Measurements from ENCODE around the gene FAM163B. TPM values are rescaled to one million over a fixed set of nuclear protein-coding genes. Genes with fewer than 3 reads are reported as not detected.

The FAM163B gene
- total RNA-seq, 2 experiments from 2014 or later, result not detected

- Mint-ChIP-seq H3K27me3 (ENCODE audit: low read depth) (peaks cover 12% of the 10 kb centered on the region), H3K36me3 (ENCODE audit: low read depth) (no peaks in the 10 kb centered on the region), H3K9me3 (ENCODE audit: insufficient read depth) (no peaks in the 10 kb centered on the region), H3K4me1 (ENCODE audit: low read depth) (no peaks in the 10 kb centered on the region), H3K27ac (no peak overlapping the region), H3K4me3 (no peak overlapping the region)
- CTCF ChIA-PET, result no interaction called here
- DNase-seq, result no peak
- no peak for ATAC-seq
- POLR2A ChIA-PET, result no interaction called here
Measured at GRCh38 chr9:133538851-133539833, 70.0 kb downstream of the FAM163B start.

GRCh38 chr9:133538176-133538575, 71.0 kb downstream of the FAM163B start:
- Mint-ChIP-seq H3K36me3 (ENCODE audit: low read depth) (no peaks in the 10 kb centered on the region), H3K4me3 (no peak overlapping the region), H3K9me3 (ENCODE audit: insufficient read depth) (no peaks in the 10 kb centered on the region), H3K4me1 (ENCODE audit: low read depth) (peaks cover 4% of the 10 kb centered on the region), H3K27ac (no peak overlapping the region), H3K27me3 (ENCODE audit: low read depth) (peaks cover 20% of the 10 kb centered on the region)
- DNase-seq (no peak), ATAC-seq (no peak)
- ChIA-PET CTCF (no interaction called here), POLR2A (no interaction called here)

GRCh38 chr9:133537257-133537656, 71.9 kb downstream of the FAM163B start:
- CTCF ChIA-PET, result no interaction called here
- Mint-ChIP-seq H3K9me3 (ENCODE audit: insufficient read depth) (no peaks in the 10 kb centered on the region), H3K4me1 (ENCODE audit: low read depth) (peaks cover 6% of the 10 kb centered on the region), H3K27ac (no peak overlapping the region), H3K27me3 (ENCODE audit: low read depth) (peaks cover 24% of the 10 kb centered on the region), H3K36me3 (ENCODE audit: low read depth) (no peaks in the 10 kb centered on the region), H3K4me3 (no peak overlapping the region)
- POLR2A ChIA-PET, result no interaction called here
- no peak for ATAC-seq
- DNase-seq, result no peak

GRCh38 chr9:133536536-133536935, 72.7 kb downstream of the FAM163B start:
- ChIA-PET POLR2A (no interaction called here), CTCF (no interaction called here)
- ATAC-seq (no peak), DNase-seq (no peak)
- Mint-ChIP-seq H3K27me3 (ENCODE audit: low read depth) (peaks cover 24% of the 10 kb centered on the region), H3K36me3 (ENCODE audit: low read depth) (no peaks in the 10 kb centered on the region), H3K4me3 (no peak overlapping the region), H3K4me1 (ENCODE audit: low read depth) (peaks cover 6% of the 10 kb centered on the region), H3K9me3 (ENCODE audit: insufficient read depth) (no peaks in the 10 kb centered on the region), H3K27ac (no peak overlapping the region)

GRCh38 chr9:133536080-133536479, 73.1 kb downstream of the FAM163B start:
- H3K4me1 Mint-ChIP-seq (ENCODE audit: low read depth), result peaks cover 6% of the 10 kb centered on the region
- H3K9me3 Mint-ChIP-seq (ENCODE audit: insufficient read depth), result no peaks in the 10 kb centered on the region
- CTCF ChIA-PET, result no interaction called here
- H3K27ac Mint-ChIP-seq, result no peak overlapping the region
- POLR2A ChIA-PET, result no interaction called here
- H3K27me3 Mint-ChIP-seq (ENCODE audit: low read depth), result peaks cover 24% of the 10 kb centered on the region
- no peaks in the 10 kb centered on the region for H3K36me3 Mint-ChIP-seq (ENCODE audit: low read depth)
- H3K4me3 Mint-ChIP-seq, result no peak overlapping the region
- no peak for DNase-seq
- ATAC-seq, result no peak

- CTCF ChIA-PET, result no interaction called here
- DNase-seq (no peak), ATAC-seq (no peak)
- H3K36me3 Mint-ChIP-seq (ENCODE audit: low read depth), result no peaks in the 10 kb centered on the region
- no peak overlapping the region for H3K27ac Mint-ChIP-seq
- peaks cover 6% of the 10 kb centered on the region for H3K4me1 Mint-ChIP-seq (ENCODE audit: low read depth)
- POLR2A ChIA-PET, result no interaction called here
- H3K4me3 Mint-ChIP-seq, result no peak overlapping the region
- no peaks in the 10 kb centered on the region for H3K9me3 Mint-ChIP-seq (ENCODE audit: insufficient read depth)
- peaks cover 24% of the 10 kb centered on the region for H3K27me3 Mint-ChIP-seq (ENCODE audit: low read depth)
Measured at GRCh38 chr9:133535306-133535877, 73.8 kb downstream of the FAM163B start.

- ChIA-PET CTCF (interaction anchor here (1.3 to 1.9 kb wide), 3 partner anchors 174 to 208 kb away, joined by 3 to 6 read pairs (median 3); no protein-coding TSS in a partner anchor), POLR2A (no interaction called here)
- H3K4me1 Mint-ChIP-seq (ENCODE audit: low read depth), result peaks cover 6% of the 10 kb centered on the region
- H3K27me3 Mint-ChIP-seq (ENCODE audit: low read depth), result peaks cover 24% of the 10 kb centered on the region
- H3K4me3 Mint-ChIP-seq, result no peak within 1 kb of the TSS
- no peak within 1 kb of the TSS for H3K27ac Mint-ChIP-seq
- no peaks in the 10 kb centered on the region for H3K36me3 Mint-ChIP-seq (ENCODE audit: low read depth)
- ATAC-seq (no peak), DNase-seq (no peak)
- no peaks in the 10 kb centered on the region for H3K9me3 Mint-ChIP-seq (ENCODE audit: insufficient read depth)
Measured at GRCh38 chr9:133534346-133535291, 74.6 kb downstream of the FAM163B start, which contains the start of gene ADAMTSL2. Gene ADAMTSL2, plus strand, starts transcription at chr9:133534704. Its CDS starts 2,009 bp downstream, at chr9:133536713.

GRCh38 chr9:133533857-133534256, 75.3 kb downstream of the FAM163B start:
- CTCF ChIA-PET, result interaction anchor here (0.8 to 3.1 kb wide), 6 partner anchors 10 to 209 kb away, joined by 3 to 10 read pairs (median 4); partner anchors contain the start of gene SARDH
- DNase-seq (no peak), ATAC-seq (no peak)
- no peak overlapping the region for H3K27ac Mint-ChIP-seq
- peaks cover 19% of the 10 kb centered on the region for H3K27me3 Mint-ChIP-seq (ENCODE audit: low read depth)
- H3K9me3 Mint-ChIP-seq (ENCODE audit: insufficient read depth), result no peaks in the 10 kb centered on the region
- POLR2A ChIA-PET, result no interaction called here
- H3K36me3 Mint-ChIP-seq (ENCODE audit: low read depth), result no peaks in the 10 kb centered on the region
- no peak overlapping the region for H3K4me3 Mint-ChIP-seq
- peaks cover 6% of the 10 kb centered on the region for H3K4me1 Mint-ChIP-seq (ENCODE audit: low read depth)

- DNase-seq, result peak; percentile 76
- ATAC-seq, result peak; percentile 48
- no peaks in the 10 kb centered on the region for H3K9me3 Mint-ChIP-seq (ENCODE audit: insufficient read depth)
- H3K27me3 Mint-ChIP-seq (ENCODE audit: low read depth), result peaks cover 19% of the 10 kb centered on the region
- no peak overlapping the region for H3K4me3 Mint-ChIP-seq
- H3K4me1 Mint-ChIP-seq (ENCODE audit: low read depth), result peaks cover 6% of the 10 kb centered on the region
- H3K36me3 Mint-ChIP-seq (ENCODE audit: low read depth), result no peaks in the 10 kb centered on the region
- POLR2A ChIA-PET, result no interaction called here
- peak overlapping the region; percentile 24 for H3K27ac Mint-ChIP-seq
- CTCF ChIA-PET, result interaction anchor here (0.8 to 3.1 kb wide), 6 partner anchors 10 to 210 kb away, joined by 3 to 10 read pairs (median 4); partner anchors contain the start of gene SARDH
Measured at GRCh38 chr9:133532937-133533668, 76.1 kb downstream of the FAM163B start.

- H3K4me3 Mint-ChIP-seq, result no peak overlapping the region
- H3K9me3 Mint-ChIP-seq (ENCODE audit: insufficient read depth), result no peaks in the 10 kb centered on the region
- no peak overlapping the region for H3K27ac Mint-ChIP-seq
- H3K27me3 Mint-ChIP-seq (ENCODE audit: low read depth), result peaks cover 19% of the 10 kb centered on the region
- no peak for ATAC-seq
- CTCF ChIA-PET, result interaction anchor here (3.1 kb wide), 1 partner anchor 196 kb away, joined by 10 read pairs; no protein-coding TSS in a partner anchor
- H3K36me3 Mint-ChIP-seq (ENCODE audit: low read depth), result no peaks in the 10 kb centered on the region
- H3K4me1 Mint-ChIP-seq (ENCODE audit: low read depth), result peaks cover 6% of the 10 kb centered on the region
- DNase-seq, result no peak
- POLR2A ChIA-PET, result no interaction called here
Measured at GRCh38 chr9:133531293-133531692, 77.9 kb downstream of the FAM163B start.

- ChIA-PET CTCF (interaction anchor here (1.5 kb wide), 1 partner anchor 21 kb away, joined by 3 read pairs; no protein-coding TSS in a partner anchor), POLR2A (no interaction called here)
- peaks cover 6% of the 10 kb centered on the region for H3K4me1 Mint-ChIP-seq (ENCODE audit: low read depth)
- H3K36me3 Mint-ChIP-seq (ENCODE audit: low read depth), result no peaks in the 10 kb centered on the region
- H3K27me3 Mint-ChIP-seq (ENCODE audit: low read depth), result peaks cover 14% of the 10 kb centered on the region
- DNase-seq (no peak), ATAC-seq (no peak)
- no peaks in the 10 kb centered on the region for H3K9me3 Mint-ChIP-seq (ENCODE audit: insufficient read depth)
- no peak overlapping the region for H3K4me3 Mint-ChIP-seq
- no peak overlapping the region for H3K27ac Mint-ChIP-seq
Measured at GRCh38 chr9:133529874-133530273, 79.3 kb downstream of the FAM163B start.
